ENCODE data around the gene SLC16A6.

SLC16A6 gene

DNA sequence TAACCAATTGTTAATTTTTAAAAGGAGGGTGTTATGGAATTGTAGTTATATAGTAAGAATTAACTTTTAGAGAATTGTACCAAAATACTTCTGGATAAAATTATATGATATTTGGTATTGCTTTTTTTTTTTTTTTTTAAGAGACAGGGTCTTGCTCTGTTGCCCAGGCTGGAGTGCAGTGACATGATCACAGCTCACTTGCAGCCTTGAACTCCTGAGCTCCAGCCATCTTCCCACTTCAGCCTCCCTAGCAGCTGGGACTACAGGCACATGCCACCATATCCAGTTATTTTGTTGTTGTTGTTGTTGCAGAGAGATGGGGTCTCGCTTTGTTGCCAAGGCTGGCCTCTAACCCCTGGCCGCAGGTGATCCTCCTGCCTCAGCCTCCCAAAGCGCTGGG is 8.9 kb upstream of the SLC16A6 start:
- H3K27ac ChIP-seq: no peak overlapping the region
- TF ChIP-seq, protein P1, sequence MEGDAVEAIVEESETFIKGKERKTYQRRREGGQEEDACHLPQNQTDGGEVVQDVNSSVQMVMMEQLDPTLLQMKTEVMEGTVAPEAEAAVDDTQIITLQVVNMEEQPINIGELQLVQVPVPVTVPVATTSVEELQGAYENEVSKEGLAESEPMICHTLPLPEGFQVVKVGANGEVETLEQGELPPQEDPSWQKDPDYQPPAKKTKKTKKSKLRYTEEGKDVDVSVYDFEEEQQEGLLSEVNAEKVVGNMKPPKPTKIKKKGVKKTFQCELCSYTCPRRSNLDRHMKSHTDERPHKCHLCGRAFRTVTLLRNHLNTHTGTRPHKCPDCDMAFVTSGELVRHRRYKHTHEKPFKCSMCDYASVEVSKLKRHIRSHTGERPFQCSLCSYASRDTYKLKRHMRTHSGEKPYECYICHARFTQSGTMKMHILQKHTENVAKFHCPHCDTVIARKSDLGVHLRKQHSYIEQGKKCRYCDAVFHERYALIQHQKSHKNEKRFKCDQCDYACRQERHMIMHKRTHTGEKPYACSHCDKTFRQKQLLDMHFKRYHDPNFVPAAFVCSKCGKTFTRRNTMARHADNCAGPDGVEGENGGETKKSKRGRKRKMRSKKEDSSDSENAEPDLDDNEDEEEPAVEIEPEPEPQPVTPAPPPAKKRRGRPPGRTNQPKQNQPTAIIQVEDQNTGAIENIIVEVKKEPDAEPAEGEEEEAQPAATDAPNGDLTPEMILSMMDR (IDR thresholded peaks at IDR 0.05): no peak

DNA sequence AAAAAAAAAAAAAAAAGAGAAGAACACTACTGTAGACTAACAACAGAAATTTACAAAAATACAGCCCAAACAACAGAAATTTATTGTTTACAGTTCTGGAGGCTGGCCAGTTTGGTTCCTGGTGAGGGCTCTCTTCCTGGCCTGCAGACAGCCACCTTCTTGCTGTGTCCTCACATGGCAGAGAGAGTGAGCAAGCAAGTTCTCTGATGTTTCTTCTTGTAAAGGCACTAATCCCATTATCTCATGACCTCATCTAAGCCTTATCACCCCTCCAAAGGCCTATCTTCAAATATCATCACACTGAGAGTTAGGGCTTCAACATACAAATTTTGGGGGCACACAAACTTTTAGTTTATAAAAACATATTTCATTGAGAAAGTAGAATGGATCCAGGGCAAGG is 7.7 kb upstream of the SLC16A6 start:
- peak overlapping the region; percentile 89; the same call in 1 of the 2 replicates for H3K27ac ChIP-seq
- no peak for TF ChIP-seq ZFX (IDR thresholded peaks at IDR 0.05; ENCODE audit: borderline replicate concordance)
- TF ChIP-seq, protein P1 (IDR thresholded peaks at IDR 0.05): no peak

DNA sequence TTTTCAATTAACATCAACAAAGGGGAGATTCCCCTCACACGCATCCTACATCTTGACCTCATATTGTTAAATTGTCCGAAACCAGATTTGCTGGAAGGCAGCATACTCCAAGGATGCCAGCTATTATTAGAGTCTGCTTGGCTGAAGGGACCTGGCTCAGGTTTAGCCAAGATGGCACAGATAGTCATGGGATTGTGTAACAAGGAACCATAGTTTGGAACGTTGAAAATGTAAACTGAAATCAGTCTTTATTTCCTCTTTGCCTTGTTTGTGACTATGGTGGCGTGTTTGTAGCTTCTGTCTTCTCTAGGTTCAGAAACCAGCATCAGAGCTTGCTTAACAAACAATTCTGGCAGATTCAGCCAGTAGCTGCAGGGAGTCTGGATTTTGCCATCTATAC is 6.3 kb upstream of the SLC16A6 start:
- TF ChIP-seq ZFX (IDR thresholded peaks at IDR 0.05; ENCODE audit: borderline replicate concordance): no peak
- peak overlapping the region; percentile 89 for H3K27ac ChIP-seq

DNA sequence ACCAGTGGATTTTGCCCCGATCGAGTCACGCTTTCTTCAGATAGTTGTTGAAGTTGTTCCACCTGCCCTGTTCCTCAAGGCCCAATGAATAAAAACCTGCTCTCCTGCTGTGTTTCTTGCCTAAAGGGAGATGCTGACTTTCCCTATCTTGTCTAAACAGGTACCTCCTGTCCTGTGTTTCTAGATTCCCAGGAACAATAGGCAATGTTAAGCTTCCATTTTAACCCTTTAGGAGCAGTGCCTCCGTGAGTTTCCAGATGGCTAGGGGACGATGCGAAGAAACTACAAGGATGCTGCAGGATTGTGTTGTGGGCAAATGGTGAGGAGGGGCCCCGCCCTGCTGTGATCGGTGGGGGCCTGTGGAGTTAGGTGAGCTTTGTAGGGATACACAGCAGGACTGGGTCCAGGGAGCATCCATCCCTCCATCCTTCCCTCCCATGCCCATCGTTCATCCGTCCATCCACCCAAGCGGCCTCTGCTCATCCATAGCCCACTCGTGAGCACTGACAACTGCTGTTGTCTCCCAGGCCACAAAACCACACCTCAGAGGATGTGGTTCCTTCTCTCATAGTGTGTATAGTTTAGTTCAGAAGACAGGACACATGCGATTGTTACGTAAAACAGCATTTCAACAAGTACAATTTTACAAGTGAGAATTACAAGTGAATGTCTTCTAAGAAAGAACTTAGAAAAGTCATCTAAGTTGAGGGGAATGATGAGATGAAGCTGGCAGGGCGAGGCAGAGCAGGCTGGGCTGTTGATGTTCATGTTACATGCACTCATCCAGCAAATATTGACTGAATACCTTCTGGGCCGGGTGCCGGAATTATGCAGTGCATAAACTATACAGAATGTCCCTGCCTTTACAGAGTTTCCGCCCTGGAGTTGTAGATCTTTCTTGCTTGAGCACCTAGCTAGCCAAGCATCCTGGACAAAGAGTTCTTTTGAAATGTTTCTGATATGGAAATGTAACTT is 5.6 kb upstream of the SLC16A6 start:
- peak overlapping the region; percentile 89 for H3K27ac ChIP-seq
- TF ChIP-seq, protein P1 (IDR thresholded peaks at IDR 0.05): no peak
- no peak for TF ChIP-seq ZFX (IDR thresholded peaks at IDR 0.05; ENCODE audit: borderline replicate concordance)

DNA sequence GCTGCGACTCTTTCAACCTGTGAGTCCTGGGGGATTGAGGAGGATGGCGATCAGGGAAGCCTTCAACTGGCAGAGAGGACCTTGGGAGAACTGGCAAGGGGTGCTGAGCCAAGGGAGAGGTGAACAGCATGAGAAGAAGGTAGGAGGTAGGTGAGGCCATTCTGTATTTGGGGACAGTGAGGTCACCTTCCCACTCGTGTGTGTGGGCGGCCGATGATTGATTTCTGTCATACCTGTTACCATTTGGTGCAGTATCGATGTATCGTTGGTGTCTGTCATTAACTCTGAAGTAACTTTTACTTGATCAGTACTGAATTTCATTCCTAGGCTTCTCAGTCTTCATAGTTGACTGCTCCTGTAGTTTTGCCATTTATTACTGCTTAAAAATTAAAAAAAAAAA is 4.2 kb upstream of the SLC16A6 start:
- no peak for TF ChIP-seq ZFX (IDR thresholded peaks at IDR 0.05; ENCODE audit: borderline replicate concordance)
- TF ChIP-seq, protein P1 (IDR thresholded peaks at IDR 0.05): no peak
- no peak overlapping the region for H3K27ac ChIP-seq

DNA sequence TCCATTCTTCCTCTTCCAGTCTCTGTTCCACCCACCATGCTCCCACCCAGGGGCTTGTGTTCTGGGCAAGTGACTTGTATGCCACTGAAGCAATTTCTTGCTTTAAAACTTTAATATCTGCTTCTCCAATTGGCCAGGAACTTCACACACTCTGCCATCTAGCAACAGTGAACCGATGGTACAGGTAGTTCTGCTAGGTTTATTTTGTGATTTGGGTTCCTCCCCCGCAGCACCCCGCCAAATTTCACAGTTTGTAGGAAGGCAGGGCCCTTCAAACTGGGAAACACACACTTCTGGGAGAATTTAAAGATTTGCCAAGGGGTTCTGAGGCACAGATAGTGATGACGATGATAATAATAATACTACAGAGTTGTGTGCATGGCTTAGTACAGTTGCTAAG is 3.7 kb upstream of the SLC16A6 start:
- TF ChIP-seq, protein P1 (IDR thresholded peaks at IDR 0.05): no peak
- no peak overlapping the region for H3K27ac ChIP-seq

DNA sequence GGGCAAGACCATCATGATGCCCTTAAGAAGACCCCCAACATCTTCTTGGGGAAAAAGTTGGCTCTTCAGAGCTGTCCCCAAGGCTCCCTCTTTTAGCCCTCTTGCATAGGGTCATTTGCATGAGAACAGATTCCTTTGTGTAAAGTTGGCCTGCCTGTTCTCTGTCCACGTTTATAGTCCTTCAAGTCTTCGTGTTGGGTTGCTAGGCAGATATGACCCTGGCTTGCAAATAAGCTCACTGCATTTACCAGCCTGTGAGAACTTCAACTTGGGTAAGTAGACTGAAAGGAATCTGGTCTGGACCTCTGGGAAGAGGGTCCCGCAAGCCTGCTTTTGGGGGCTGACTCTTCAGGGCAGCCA is 3.2 kb upstream of the SLC16A6 start:
- no peak overlapping the region for H3K27ac ChIP-seq
- no peak for TF ChIP-seq ZFX (IDR thresholded peaks at IDR 0.05; ENCODE audit: borderline replicate concordance)
- TF ChIP-seq, protein P1 (IDR thresholded peaks at IDR 0.05): no peak
